Esophagus muscularis mucosa (tissue), 4 donors: ENCODE measurements around the gene BBX. TPM values are rescaled to one million over a fixed set of nuclear protein-coding genes. Genes with fewer than 3 reads are reported as not detected.

Experiments used
- DNase-seq: peaks from one replicate; pipeline ENCODE4 v3.0.0-alpha.2; 2017; ENCODE audit errors: extremely low spot score
- H3K27ac ChIP-seq, 4 donors: fragments of 200-600 bp; sonication (generic); replicated peaks in 1 of 4; 1 replicate in 3 of 4; 2 replicates in 1 of 4; pipeline ENCODE4 v1.5.1; 2016 to 2019; ENCODE audit warnings: mild to moderate bottlenecking in 1 of 4
- H3K27me3 ChIP-seq, 4 donors: fragments of 200-600 bp; sonication (generic); one replicate each; pipeline versions ENCODE4 v1.5.1 to v1.6.0; 2016 to 2019
- H3K36me3 ChIP-seq, 4 donors: fragments of 200-600 bp; sonication (generic); one replicate each; pipeline ENCODE4 v1.5.1; 2016 to 2019
- H3K4me1 ChIP-seq, 4 donors: fragments of 200-600 bp; sonication (generic); one replicate each; pipeline ENCODE4 v1.5.1; 2016 to 2019
- H3K4me3 ChIP-seq, 4 donors: fragments of 200-600 bp; sonication (generic); 1 replicate in 2 of 4; 2 replicates in 2 of 4; pipeline ENCODE4 v1.5.1; 2016 to 2019; ENCODE audit warnings: mild to moderate bottlenecking in 4 of 4, moderate library complexity in 1 of 4
- H3K9me3 ChIP-seq, 4 donors: fragments of 200-600 bp; sonication (generic); 1 replicate in 3 of 4; 2 replicates in 1 of 4; pipeline ENCODE4 v1.5.1; 2016 to 2019
- EP300 ChIP-seq: sonication (generic); formaldehyde crosslinking; IDR thresholded peaks from one replicate; pipeline ENCODE4 v1.6.1; 2017; ENCODE audit warnings: antibody characterized with exemption
- POLR2A ChIP-seq: fragments of 450-650 bp; IDR thresholded peaks from one replicate; pipeline ENCODE4 v1.6.1; 2017; ENCODE audit warnings: antibody characterized with exemption, moderate library complexity, mild to moderate bottlenecking, low read depth
- POLR2AphosphoS5 ChIP-seq, 2 donors: sonication (generic); formaldehyde crosslinking; IDR thresholded peaks; one replicate each; pipeline ENCODE4 v1.6.1; 2017; ENCODE audit warnings: antibody characterized with exemption in 2 of 2
- WGBS: methylation state at CpG from one replicate; pipeline ENCODE4 v1.1.5; 2018; 5-methylcytosine and 5-hydroxymethylcytosine counted together
- intact Hi-C: fragments of 100-400 bp; cut with DNase I; formaldehyde crosslinking; loops from one replicate; pipeline ENCODE4 v1.15.1; 2023
- total RNA-seq, 4 donors: library from RNA; depleted of rRNA; stranded (reverse); fragments of >200 nt; gene quantifications; one replicate each; pipeline versions ENCODE4 v1.1.0 to v1.2.1, GENCODE V29; 2016
- TF ChIP-seq, protein P1 (sequence below), 3 experiments: fragments of 200-600 bp in 2 of 3; fragments of 450-650 bp in 1 of 3; sonication (generic) in 2 of 3; IDR thresholded peaks; one replicate each; pipeline ENCODE4 v1.5.1; 2017 to 2019; ENCODE audit warnings: antibody characterized with exemption in 3 of 3, mild to moderate bottlenecking in 2 of 3, moderate library complexity in 1 of 3

Gene BBX
- total RNA-seq, 4 donors from 2014 or later = 49.2 to 78.9 (median 77.9) TPM

DNA sequence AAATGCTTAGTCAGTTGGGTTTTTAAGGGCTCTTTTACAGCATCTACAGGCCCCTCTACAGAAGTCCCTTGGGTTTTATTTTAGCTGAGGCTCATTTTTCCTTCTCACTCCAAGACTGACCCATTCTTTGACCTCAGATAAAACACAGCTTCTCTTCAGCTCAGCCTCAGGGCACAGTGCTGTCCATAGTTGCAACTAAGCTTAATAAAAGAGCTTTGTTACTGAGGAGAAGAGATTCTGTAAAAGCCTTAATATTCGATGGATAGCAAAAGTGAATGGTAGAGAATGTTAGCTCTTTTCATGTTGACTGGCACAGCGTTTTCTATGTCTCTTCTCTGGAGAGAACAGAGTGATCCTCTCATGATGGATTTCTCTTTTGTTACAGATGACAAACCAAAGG lies 277.9 kb downstream of the BBX start:
- Histone ChIP-seq H3K4me3 (no peak overlapping the region), H3K27ac (no peak overlapping the region), H3K27me3 (no peaks in the 10 kb centered on the region), H3K36me3 (peaks cover 14 to 60% (median 51%) of the 10 kb centered on the region in 4 donors), H3K4me1 (peaks cover 0 to 22% (median 11%) of the 10 kb centered on the region in 4 donors), H3K9me3 (no peaks in the 10 kb centered on the region)
- no peak for DNase-seq
- WGBS = 71% methylated on average over 2 of the region's 2 CpGs
- intact Hi-C loops = no loop called here
- TF ChIP-seq POLR2AphosphoS5 (IDR thresholded peaks at IDR 0.05) (no peak), POLR2A (no peak), EP300 (no peak)
- TF ChIP-seq, protein P1, sequence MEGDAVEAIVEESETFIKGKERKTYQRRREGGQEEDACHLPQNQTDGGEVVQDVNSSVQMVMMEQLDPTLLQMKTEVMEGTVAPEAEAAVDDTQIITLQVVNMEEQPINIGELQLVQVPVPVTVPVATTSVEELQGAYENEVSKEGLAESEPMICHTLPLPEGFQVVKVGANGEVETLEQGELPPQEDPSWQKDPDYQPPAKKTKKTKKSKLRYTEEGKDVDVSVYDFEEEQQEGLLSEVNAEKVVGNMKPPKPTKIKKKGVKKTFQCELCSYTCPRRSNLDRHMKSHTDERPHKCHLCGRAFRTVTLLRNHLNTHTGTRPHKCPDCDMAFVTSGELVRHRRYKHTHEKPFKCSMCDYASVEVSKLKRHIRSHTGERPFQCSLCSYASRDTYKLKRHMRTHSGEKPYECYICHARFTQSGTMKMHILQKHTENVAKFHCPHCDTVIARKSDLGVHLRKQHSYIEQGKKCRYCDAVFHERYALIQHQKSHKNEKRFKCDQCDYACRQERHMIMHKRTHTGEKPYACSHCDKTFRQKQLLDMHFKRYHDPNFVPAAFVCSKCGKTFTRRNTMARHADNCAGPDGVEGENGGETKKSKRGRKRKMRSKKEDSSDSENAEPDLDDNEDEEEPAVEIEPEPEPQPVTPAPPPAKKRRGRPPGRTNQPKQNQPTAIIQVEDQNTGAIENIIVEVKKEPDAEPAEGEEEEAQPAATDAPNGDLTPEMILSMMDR (IDR thresholded peaks at IDR 0.05) = no peak

DNA sequence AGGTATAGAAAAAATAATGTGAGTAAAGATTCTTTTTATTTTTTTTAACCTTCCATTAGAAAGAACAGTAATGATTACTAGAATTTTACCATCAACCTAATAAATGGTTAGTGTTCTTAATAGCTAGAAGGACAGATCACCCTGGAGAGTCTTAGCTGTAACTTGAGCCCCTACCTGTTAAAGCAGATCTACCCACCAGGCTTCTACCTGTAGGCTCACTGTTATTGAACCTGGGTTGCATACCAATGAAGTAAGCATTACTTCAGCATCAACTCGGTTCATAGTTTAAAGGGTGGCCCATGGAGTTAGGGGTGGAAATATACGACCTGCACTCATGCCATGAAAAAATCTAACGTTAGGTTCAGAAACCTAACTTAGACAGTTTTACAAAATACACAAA lies 280.4 kb downstream of the BBX start:
- Histone ChIP-seq H3K4me3 (no peak overlapping the region), H3K36me3 (peaks cover 20 to 84% (median 61%) of the 10 kb centered on the region in 4 donors), H3K4me1 (peaks cover 0 to 6% (median 2%) of the 10 kb centered on the region in 4 donors), H3K27ac (no peak overlapping the region), H3K27me3 (no peaks in the 10 kb centered on the region), H3K9me3 (no peaks in the 10 kb centered on the region)
- 91% methylated on average over 3 of the region's 3 CpGs for WGBS
- TF ChIP-seq, protein P1 (IDR thresholded peaks at IDR 0.05) = no peak
- TF ChIP-seq EP300 (no peak), POLR2AphosphoS5 (IDR thresholded peaks at IDR 0.05) (no peak), POLR2A (no peak)
- no peak for DNase-seq
- intact Hi-C loops = no loop called here

GRCh38 chr3:107806021-107806420 lies 283.3 kb downstream of the BBX start:
- WGBS = 94% methylated on average over 2 of the region's 2 CpGs
- Histone ChIP-seq H3K9me3 (no peaks in the 10 kb centered on the region), H3K4me1 (peaks cover 0 to 9% (median 1%) of the 10 kb centered on the region in 4 donors), H3K4me3 (no peak overlapping the region), H3K27me3 (no peaks in the 10 kb centered on the region), H3K27ac (no peak overlapping the region), H3K36me3 (peaks cover 20 to 67% (median 44%) of the 10 kb centered on the region in 4 donors)
- intact Hi-C loops = no loop called here
- no peak for TF ChIP-seq POLR2A
- TF ChIP-seq, protein P1 (IDR thresholded peaks at IDR 0.05) = no peak
- no peak for TF ChIP-seq POLR2AphosphoS5 (IDR thresholded peaks at IDR 0.05)
- TF ChIP-seq EP300 = no peak
- DNase-seq = no peak

DNA sequence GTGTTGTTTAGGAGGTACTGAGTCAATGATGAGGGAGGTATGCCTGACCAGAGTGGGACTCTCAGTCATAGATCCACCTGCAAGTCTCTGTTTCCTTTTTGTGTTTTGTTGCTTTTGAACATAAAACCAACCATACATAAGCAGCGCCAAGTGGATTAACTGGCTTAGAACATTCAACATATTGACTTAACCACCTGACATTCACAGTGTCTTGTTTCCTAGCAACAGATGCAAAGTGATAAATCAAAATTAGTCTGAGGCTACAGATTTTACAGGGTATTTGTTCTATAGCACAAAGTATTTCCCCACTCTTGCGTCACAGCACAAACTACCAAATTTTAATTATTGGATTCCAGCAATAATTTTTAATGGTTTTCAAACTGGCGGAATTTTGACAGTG lies 283.8 kb downstream of the BBX start:
- TF ChIP-seq, protein P1 (IDR thresholded peaks at IDR 0.05) = no peak
- no peak for TF ChIP-seq POLR2AphosphoS5 (IDR thresholded peaks at IDR 0.05)
- no peak for TF ChIP-seq EP300
- intact Hi-C loops = no loop called here
- 100% methylated on average over 3 of the region's 3 CpGs for WGBS

More for the DNA sequence above, 283.8 kb downstream of the BBX start:
- Histone ChIP-seq H3K9me3 (no peaks in the 10 kb centered on the region), H3K4me3 (no peak overlapping the region), H3K27ac (no peak overlapping the region), H3K36me3 (peaks cover 20 to 62% (median 39%) of the 10 kb centered on the region in 4 donors), H3K4me1 (peaks cover 0 to 9% (median 1%) of the 10 kb centered on the region in 4 donors), H3K27me3 (no peaks in the 10 kb centered on the region)
- no peak for DNase-seq
